H54 (cell line): ENCODE data around the gene TLR6.

Experiments used
- DNase-seq: peaks from one replicate; pipeline ENCODE4 v3.0.0; 2011; ENCODE audit warnings: low spot score, mixed read lengths; ENCODE audit not compliant: insufficient read length
- FAIRE-seq: peaks from 3 replicates; lab custom pipeline; 2011; peaks lifted over from hg19 to GRCh38; lab: Jason Lieb, UNC
- POLR2A ChIP-seq: IDR thresholded peaks from 2 replicates; pipeline ENCODE4 v1.6.1; 2011; ENCODE audit warnings: low read depth, mild to moderate bottlenecking, low read length

The TLR6 gene

DNA sequence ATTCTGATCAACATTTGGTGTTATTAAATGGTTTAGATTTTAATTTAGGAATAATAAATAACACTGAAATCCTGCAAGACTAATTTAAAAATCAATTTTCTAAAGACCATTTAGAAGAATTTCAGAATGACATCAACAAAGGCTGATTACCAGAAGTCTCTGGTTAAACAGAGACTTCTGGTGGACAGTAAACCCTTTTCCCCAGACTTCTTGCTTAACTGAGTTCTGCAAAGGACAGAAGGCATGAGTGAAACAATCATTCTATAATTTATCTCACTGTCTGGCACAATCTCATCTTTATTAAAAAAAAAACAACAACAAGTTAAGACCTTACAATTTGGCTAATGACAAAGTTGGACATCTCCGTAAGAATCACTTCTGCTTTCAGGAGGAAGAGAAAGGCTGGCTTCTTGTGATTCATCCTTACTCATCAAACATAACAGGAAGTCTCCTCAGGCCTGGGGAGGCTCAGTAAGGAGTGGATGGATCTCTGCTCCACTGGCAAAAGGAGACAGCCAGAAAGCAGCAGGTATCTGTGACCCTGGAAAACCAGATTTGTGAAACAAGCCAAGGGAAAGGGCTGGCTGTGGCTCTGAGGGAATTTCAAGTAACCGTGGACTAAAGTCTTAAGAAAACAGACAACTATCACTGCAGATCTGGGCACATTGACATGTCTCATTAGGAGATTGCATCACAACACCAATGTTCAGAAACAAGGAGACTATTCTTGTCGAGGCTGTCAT lies 908 bp upstream of the TLR6 start:
- FAIRE-seq (peak; percentile 82), DNase-seq (peak; percentile 40)
- 0 out of 2 replicates have a peak, but pooled peaks have one; percentile 20 for TF ChIP-seq POLR2A

DNA sequence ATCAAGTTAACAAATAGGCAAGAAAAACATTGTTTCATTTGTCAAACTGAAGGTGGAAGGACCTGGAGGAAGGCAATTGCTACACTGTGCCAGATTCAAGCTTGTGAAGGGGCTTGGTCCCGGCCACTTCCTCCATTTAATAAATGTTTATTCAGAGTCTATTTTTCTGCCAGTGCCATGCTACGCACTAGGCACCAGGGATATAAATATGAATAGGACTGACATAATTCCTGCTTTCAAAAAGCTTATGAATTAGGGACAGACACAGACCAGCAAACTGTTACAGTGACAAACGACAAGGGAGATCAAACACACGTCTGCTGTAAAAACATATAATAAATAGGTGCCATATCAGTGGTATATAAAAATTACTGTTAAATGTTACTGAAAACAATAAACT lies 571 bp downstream of the TLR6 start:
- DNase-seq (no peak), FAIRE-seq (no peak)
- TF ChIP-seq POLR2A: no peak

DNA sequence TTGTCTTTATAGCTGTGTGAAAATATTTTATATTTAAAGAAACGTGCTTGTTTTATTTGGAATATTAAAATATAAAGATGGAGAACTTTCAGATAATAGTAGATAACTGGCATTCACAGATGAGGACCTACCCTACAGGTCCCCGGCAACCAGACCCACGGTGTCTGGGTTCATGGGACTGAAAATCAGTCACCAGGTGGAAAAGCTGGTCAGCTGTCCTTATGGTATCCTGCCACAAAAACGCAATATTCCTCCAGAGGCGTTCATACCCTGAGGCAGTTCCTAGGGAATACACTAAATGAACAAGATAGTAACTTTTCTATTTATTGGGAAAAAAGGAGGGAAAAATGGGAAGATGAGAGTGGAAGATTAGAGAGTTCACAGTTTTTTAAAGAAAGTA lies 1.2 kb downstream of the TLR6 start:
- no peak for TF ChIP-seq POLR2A
- FAIRE-seq: no peak
- no peak for DNase-seq

GRCh38 chr4:38846015-38846414 lies 10.6 kb downstream of the TLR6 start:
- no peak for TF ChIP-seq POLR2A
- FAIRE-seq (no peak), DNase-seq (no peak)

GRCh38 chr4:38842994-38843393 lies 13.6 kb downstream of the TLR6 start:
- no peak for TF ChIP-seq POLR2A
- no peak for FAIRE-seq
- DNase-seq: no peak

- DNase-seq: no peak
- TF ChIP-seq POLR2A: no peak
- no peak for FAIRE-seq
Measured at GRCh38 chr4:38837849-38838248, 18.8 kb downstream of the TLR6 start.

DNA sequence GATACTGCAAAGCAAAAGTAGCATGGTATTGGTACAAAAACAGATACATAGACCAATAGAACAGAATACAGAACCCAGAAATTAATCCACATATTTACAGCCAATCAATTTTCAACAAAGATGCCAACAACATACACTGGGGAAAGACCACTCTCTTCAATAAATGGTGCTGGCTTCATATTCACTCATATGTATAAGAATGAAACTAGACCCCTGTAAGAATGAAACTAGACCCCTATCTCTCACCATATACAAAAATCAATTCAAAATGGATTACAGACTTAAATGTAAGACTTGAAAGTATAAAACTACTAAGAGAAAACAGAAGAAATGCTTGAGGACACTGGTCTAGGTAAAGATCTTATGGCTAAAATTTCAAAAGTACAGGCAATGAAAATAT lies 19.3 kb downstream of the TLR6 start:
- DNase-seq (no peak), FAIRE-seq (no peak)
- no peak for TF ChIP-seq POLR2A

DNA sequence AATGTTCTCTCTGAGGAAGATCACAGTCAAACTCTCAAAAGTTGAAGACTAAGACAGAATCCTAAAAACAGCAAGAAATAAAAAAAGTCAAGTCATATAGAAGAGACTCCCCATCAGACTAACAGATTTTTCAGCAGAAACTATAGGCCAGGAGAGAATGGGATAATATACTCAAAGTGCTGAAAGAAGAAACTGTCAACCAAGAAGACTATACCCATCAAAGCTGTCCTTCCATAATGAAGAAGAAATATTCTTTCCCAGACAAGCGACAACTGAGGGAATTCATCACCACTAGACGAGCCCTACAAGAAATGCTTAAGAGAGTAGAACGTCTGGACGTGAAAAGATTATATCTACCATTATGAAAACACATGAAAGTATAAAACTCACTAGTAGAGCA lies 22.0 kb downstream of the TLR6 start:
- no peak for TF ChIP-seq POLR2A
- DNase-seq (no peak), FAIRE-seq (no peak)

DNA sequence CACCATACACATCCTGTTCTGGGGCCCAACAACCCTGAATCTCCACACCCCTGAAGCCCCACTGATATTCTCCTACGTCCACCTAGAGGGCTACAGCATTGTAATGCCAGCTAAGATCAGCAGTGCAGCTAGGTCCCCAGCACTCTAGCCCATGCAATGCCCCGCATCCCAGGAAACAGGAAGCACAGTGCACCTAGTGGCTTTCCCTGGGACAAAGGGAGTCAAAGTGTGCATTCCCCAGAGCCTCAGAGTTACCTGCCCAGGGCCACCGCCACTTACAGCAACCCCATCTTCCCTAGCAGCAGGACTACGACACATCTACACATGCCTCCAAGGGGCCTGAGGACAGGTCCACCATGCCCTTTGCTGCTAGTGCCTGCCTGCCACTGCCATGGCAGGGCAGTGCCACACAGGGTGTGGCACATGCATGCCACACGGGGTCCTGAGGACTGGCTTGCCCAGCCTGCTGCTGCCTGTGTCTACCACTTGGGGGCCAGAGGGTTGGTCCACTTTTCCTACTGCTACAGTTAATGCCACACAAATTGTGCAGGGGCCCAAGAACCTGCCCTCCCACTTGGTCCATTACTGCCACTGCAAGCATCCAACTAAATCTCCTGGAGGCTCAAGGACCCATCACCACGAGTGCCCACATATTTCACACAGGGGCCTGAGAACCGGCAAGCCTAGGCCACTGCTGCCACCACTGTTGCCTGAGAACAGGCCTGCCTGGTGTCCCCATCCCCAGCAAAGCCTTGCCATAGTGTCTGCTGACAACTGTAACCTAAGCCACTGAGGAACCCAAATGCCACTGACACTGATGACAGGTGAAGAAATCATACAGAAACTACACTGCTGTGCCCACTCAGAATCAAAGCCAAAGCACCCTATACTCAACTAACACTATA lies 23.7 kb downstream of the TLR6 start:
- FAIRE-seq: no peak

GRCh38 chr4:38832206-38832605 lies 24.4 kb downstream of the TLR6 start:
- FAIRE-seq (no peak), DNase-seq (no peak)
- no peak for TF ChIP-seq POLR2A

More for the DNA sequence above, 23.7 kb downstream of the TLR6 start:
- no peak for DNase-seq
- TF ChIP-seq POLR2A: no peak

- no peak for DNase-seq
- no peak for FAIRE-seq
- TF ChIP-seq POLR2A: no peak
Measured at GRCh38 chr4:38831653-38832052, 25.0 kb downstream of the TLR6 start.

GRCh38 chr4:38829237-38829636 lies 27.4 kb downstream of the TLR6 start:
- DNase-seq (no peak), FAIRE-seq (no peak)
- no peak for TF ChIP-seq POLR2A

DNA sequence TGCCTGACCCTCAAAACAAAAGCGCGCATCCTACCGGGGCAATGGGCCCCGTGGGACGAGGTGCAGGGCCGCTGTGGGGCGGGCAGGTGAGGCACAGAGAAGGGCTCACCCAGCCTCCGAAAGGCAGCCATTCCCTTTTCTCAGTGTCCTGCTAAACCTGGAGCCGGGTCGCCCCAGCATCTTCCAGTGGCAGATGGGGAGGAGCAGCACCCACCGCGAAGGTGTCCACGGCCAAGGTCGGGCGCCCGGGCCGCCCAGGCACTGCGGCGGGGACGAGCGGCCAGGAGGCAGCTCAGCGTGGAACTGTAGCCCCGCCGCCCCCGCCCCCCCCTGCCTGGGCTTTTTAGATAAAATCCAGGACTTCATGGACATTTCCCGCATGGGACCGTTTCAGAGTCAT lies 32.9 kb downstream of the TLR6 start:
- no peak for FAIRE-seq
- no peak for DNase-seq
- no peak for TF ChIP-seq POLR2A

- TF ChIP-seq POLR2A: no peak
- no peak for FAIRE-seq
- no peak for DNase-seq
Measured at GRCh38 chr4:38822748-38823303, 33.8 kb downstream of the TLR6 start.
